Amniotic epithelial cell (primary cell): ENCODE measurements around the gene SLC7A5.
"Not testable (repeated sequence)": the region's sequence is repeated elsewhere in the genome, so short reads cannot be mapped to it uniquely, and the experiment has no call there.

Experiments
- DNase-seq: peaks from one replicate; pipeline ENCODE4 v3.0.0-alpha.2; 2010; ENCODE audit warnings: low read depth

The SLC7A5 gene

GRCh38 chr16:87794485-87795078, 74.7 kb downstream of the SLC7A5 start:
- no peak for DNase-seq

GRCh38 chr16:87792205-87792565, 77.1 kb downstream of the SLC7A5 start:
- no peak for DNase-seq

- DNase-seq: no peak
These were observed 77.8 kb downstream of the SLC7A5 start for GRCh38 chr16:87791295-87792204.

GRCh38 chr16:87790292-87791100, 78.8 kb downstream of the SLC7A5 start:
- DNase-seq: peak; percentile 81

- peak; percentile 60 for DNase-seq
These were observed 79.6 kb downstream of the SLC7A5 start for GRCh38 chr16:87789437-87790291.

GRCh38 chr16:87788730-87789436, 80.4 kb downstream of the SLC7A5 start:
- DNase-seq: not testable (repeated sequence)

GRCh38 chr16:87787451-87788091, 81.7 kb downstream of the SLC7A5 start:
- DNase-seq: not testable (repeated sequence)

GRCh38 chr16:87784812-87785211, 84.5 kb downstream of the SLC7A5 start:
- DNase-seq: peak; percentile 64

GRCh38 chr16:87782033-87782432, 87.3 kb downstream of the SLC7A5 start:
- DNase-seq: no peak

- peak; percentile 46 for DNase-seq
These were observed 88.8 kb downstream of the SLC7A5 start for GRCh38 chr16:87780385-87780989.
